ENCODE results near the gene WFIKKN1.

Gene WFIKKN1

DNA sequence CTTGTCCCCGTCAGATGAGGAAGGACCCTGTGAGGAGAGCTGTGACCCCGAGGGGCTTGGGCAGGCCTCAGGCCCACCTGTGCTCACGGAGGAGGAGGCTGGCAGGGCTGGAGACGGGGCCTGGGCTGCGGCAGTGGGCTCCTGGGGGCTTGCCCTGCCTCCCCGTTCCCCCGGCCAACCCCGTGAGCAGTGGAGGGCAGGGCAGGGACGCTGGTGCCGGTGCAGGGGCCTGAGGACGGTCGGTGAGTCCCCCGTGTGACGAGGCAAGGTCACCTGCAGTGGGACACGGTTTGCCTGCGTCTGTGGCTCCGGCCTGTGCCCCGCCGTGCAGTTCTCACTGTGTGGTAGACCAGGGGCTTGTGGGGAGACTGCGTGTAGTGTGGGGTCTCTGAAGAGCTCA, 28.8 kb downstream of the WFIKKN1 start:
- DNase-seq, result no peak

GRCh38 chr16:660132-660458, 29.3 kb downstream of the WFIKKN1 start:
- DNase-seq, result no peak

- DNase-seq, result peak; percentile 69
These were observed 29.8 kb downstream of the WFIKKN1 start for GRCh38 chr16:660459-661183.

GRCh38 chr16:661184-661821, 30.5 kb downstream of the WFIKKN1 start:
- no peak for DNase-seq

DNA sequence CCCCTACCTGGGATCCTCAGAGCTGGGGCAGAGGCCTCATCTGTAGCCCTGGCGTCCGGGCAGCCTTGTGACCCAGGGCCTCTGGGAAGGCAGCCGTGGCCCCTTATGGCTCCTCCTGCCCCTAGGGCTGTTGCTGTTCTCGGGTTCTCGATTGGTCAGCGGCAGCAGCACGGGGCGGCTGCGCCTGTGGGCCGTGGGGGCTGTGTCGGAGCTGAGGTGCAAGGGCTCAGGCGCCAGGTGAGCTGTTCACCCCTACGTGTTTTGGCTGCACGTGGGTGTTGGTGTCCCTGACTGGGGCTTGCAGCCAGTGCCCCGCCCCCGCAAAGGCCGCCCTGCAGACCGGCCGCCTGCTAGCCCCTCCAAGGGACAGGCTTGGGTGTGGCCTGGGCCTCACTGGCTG, 31.3 kb downstream of the WFIKKN1 start:
- DNase-seq, result no peak

DNA sequence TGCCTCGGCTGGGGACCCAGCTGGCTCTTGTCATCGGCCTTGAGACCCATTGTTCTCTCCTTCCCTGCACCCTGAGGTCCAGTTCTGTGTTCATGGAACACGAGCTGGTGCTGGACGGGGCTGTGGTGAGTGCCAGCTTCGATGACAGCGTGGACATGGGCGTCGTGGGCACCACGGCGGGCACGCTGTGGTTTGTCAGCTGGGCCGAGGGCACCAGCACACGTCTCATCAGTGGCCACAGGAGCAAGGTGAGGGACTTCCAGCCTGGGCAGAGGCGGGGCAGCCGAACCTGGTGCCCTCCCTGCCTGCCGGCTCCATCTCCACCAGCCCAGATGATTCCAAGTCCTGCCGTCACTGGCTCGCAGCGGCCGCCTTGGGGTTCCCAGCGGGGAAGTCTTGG, 31.8 kb downstream of the WFIKKN1 start:
- DNase-seq, result no peak

GRCh38 chr16:666572-666971, 35.8 kb downstream of the WFIKKN1 start:
- DNase-seq, result no peak

DNA sequence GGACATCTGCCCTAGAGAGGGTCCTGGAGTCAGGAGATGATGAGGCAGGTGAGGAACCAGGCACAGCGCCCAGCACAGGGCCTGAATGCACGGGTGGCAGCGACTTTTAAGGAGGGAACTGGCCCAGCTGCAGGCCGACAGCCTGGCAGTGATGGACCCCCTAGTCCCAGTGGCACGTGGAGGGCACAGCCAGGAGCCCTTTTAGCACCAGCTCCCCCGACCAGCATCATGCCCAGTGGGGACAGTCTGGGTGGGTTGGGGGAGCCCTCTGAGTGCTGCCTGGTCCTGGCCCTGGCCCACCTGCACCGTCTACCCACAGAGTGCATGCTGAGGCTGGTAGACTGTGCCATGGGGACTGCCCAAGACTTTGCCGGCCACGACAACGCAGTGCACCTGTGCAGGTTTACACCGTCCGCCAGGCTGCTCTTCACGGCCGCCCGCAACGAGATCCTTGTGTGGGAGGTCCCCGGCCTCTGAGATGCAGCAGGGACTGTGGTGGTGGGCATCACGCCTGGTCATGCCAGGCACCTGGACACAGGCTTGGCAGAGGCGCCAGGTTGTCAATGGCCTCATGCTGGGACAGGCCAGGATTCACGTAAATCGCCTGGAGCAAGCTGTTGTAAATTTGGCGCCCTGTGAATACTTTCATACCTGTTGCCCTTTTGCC, 36.5 kb downstream of the WFIKKN1 start:
- no peak for DNase-seq

DNA sequence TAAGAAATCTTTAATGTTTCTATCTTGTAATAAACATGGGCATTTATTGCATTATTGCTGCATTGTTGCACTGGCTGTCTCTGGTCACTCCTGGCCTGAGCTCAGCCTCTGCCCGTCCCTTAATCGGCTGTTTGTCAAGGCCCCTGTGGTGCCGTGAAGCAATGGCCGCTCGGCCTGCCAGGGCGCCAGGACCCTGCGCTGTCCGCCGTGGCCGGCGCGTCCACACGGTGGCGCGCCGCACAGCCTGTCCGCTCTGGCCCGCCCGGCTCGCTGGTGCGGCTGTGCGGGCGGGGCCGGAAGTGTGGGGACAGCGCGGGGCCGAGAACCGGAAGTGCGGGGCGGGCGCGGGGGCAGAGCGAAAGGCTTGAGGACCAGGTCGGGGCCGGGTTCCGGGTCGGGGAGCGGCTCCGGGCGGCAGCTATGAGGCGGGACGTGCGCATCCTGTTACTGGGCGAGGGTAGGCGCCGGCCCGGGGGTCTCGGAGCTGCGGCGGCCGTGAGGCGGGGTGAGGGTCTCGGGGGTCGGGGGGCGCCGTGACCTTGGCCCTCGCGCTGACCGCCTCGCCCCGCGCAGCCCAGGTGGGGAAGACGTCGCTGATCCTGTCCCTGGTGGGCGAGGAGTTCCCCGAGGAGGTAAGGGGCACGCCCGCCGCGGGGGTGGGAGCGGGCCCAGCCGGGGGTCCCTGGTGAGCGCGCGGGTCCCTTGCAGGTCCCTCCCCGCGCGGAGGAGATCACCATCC, 37.2 kb downstream of the WFIKKN1 start, which contains the start of gene RHOT2:
Gene RHOT2, plus strand, starts transcription at position 353 of the 739 bp plus-strand sequence. Its CDS starts 68 bp downstream, at position 421.
- peak; percentile 92 for DNase-seq

DNA sequence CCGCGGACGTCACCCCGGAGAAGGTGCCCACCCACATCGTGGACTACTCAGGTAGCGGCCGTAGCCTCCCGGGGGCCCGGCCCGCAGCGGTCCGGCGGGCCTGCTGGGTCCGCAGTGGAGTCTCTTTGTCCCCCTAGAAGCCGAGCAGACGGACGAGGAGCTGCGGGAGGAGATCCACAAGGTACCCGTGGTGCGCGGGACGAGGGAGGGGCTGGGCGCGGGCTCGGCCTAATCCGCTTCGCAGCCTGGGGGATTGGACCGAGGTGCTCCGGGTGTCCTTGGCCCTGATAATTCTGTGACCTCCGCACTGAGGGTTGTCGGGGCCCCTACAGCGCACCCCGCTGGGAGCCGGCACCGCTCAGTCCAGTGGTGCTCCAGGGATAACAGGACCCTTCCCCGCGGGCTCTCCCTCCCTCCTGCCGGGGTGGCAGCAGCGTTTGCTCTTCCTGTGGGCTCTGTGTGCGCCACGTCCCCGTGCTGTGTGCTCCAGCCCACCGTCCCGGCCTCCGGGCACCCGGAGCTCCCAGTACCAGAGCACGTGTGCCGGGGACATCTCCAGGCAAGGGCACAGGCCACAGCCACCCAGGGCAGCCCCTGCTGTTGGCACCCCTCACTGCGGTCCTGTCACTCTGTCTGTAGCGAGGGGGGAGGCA, 37.9 kb downstream of the WFIKKN1 start:
- no peak for DNase-seq

GRCh38 chr16:669666-670065, 38.9 kb downstream of the WFIKKN1 start:
- no peak for DNase-seq

- no peak for DNase-seq
These were observed 39.9 kb downstream of the WFIKKN1 start for GRCh38 chr16:670485-671352.

- no peak for DNase-seq
These were observed 40.8 kb downstream of the WFIKKN1 start for GRCh38 chr16:671353-672131.

DNA sequence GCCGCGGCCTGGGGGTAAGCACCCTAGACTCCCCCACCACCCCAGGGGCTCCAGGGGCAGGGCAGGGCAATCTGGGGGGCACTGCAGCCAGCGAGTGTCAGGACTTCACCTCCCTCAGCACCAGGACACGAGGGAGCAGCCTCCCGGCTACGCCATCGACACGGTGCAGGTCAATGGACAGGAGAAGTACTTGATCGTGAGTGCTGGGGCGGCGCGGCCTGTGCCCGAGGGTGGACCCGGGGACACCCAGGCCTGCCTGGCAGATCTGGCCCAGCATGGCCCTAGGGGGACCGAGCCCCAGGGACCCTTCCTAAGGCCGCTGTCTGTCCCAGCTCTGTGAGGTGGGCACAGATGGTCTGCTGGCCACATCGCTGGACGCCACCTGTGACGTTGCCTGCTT, 41.6 kb downstream of the WFIKKN1 start:
- no peak for DNase-seq

DNA sequence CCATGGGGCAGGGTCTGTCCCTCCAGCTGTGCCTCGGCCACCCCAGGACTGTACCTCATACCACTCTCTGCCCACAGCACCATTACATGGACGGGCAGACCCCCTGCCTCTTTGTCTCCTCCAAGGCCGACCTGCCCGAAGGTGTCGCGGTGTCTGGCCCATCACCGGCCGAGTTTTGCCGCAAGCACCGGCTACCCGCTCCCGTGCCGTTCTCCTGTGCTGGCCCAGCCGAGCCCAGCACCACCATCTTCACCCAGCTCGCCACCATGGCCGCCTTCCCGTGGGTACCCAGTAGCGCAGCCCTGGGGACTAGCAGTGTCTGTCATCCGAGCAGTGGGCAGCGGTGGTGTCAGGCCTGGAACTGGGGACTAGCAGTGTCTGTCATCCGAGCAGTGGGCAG, 42.1 kb downstream of the WFIKKN1 start:
- DNase-seq, result no peak

GRCh38 chr16:673399-673991, 42.7 kb downstream of the WFIKKN1 start:
- DNase-seq, result no peak

GRCh38 chr16:674214-674881, 43.6 kb downstream of the WFIKKN1 start:
- no peak for DNase-seq

GRCh38 chr16:674968-675883, 44.4 kb downstream of the WFIKKN1 start, which contains the start of gene RHBDL1:
RHBDL1 (plus strand) TSS chr16:675671; CDS start chr16:675791, 120 bp downstream.
- no peak for DNase-seq

All from stimulated activated naive CD4-positive, alpha-beta T cell treated with Interleukin-2 at 50 U/mL for 16 hours (primary cell).